Measurements from ENCODE around the gene PACRG.

The PACRG gene

DNA sequence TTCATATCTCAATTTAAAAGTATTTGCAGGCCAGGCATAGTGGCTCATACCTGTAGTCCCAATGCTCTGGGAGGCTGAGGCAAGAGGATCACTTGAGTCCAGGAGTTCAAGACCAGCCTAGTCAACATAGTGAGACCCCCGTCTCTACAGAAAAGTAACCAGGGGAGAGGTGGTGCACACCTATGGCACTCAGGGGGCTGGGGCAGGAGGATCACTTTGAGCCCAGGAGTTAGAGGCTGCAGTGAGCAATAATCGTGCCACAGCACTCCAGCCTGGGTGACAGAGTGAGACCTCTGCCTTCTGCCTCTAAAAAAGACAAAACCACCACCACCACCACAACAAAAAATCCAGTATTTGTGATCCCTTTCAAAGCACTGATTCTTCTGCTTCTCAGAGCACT, 501.3 kb downstream of the PACRG start:
- in situ Hi-C loops (cut with HindIII; ENCODE audit: low sequenced_read_pairs), result no loop called here

GRCh38 chr6:163230901-163231300, 503.1 kb downstream of the PACRG start:
- in situ Hi-C loops (cut with HindIII; ENCODE audit: low sequenced_read_pairs), result no loop called here

DNA sequence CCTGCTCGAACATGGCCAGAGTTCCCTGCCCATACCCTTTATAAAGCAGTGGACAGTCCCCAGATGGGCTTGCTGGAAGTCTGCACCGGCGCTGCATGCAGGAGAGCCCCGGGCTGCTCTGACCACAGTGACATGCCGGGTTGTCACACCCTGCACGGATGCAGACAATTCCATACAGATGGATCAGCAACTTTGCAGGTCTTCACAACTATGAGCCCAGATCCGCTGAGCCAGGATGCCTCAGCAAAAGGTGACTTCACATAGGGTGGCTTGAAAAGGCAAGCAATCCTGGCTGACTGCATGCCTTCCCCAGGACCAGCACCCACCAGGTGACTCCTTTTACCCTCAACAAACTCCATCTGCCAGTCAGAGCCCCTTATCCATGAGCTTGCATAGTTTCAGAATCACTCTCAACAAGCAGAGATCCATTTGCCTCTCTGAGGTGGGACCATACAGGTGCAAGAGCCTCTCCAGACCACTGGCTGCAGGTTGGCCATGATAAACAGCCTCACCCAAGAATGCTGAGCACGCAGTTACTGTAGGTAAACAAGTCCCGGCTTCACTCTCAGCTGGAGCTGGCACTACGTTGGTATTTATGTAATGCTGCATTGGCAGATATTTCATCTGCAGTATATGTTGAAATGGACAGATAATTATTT, 503.7 kb downstream of the PACRG start:
- in situ Hi-C loops (cut with HindIII; ENCODE audit: low sequenced_read_pairs), result no loop called here

DNA sequence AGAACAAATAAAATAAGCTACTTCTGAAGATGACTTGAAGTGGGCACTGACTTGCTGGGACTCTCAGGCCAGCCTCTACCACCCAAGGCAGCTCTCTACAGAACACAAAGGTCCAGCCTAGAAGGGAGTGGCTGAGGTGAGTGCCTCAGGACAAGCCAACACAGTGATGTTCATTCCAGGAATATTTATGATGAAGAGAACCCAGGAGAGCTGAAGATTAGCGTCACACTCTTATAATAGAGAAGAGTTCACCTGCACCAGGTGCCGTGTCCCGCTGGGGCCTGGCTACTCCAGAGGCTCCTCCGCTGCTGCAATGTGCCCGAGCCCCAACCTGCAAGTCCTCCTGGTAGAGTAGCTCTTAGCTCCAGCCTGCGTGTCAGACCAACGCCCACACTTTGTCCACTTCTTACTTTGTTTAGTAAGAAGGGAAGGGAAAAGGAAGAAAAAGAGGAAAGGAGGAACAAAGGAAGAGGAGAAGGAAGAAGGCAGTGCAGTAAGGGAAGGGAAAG, 504.3 kb downstream of the PACRG start:
- in situ Hi-C loops (cut with HindIII; ENCODE audit: low sequenced_read_pairs), result no loop called here

DNA sequence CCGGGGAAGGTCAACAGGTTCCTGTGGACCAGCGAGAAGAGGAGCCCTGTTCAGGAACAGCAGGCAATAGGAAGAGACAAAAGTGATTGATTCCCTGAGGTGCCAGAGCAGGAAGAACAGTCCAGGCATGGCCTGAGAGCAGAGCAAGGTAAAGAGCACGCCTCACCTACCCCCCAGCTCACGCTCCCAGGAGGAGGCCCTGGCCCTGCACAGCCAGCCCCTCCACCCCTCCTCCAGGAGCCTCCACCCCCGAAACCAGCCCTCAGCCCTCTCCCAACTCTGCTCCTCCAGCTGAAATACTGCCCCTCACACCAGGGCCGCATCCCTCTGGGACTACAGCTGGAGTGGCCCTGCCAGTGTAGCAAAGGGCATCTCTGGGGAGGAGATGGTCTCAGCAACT, 504.9 kb downstream of the PACRG start:
- in situ Hi-C loops (cut with HindIII; ENCODE audit: low sequenced_read_pairs), result no loop called here

- in situ Hi-C loops (cut with HindIII; ENCODE audit: low sequenced_read_pairs), result no loop called here
Observed at GRCh38 chr6:163237110-163237509, 509.3 kb downstream of the PACRG start.

GRCh38 chr6:163239572-163240340, 512.0 kb downstream of the PACRG start:
- in situ Hi-C loops (cut with HindIII; ENCODE audit: low sequenced_read_pairs), result no loop called here

DNA sequence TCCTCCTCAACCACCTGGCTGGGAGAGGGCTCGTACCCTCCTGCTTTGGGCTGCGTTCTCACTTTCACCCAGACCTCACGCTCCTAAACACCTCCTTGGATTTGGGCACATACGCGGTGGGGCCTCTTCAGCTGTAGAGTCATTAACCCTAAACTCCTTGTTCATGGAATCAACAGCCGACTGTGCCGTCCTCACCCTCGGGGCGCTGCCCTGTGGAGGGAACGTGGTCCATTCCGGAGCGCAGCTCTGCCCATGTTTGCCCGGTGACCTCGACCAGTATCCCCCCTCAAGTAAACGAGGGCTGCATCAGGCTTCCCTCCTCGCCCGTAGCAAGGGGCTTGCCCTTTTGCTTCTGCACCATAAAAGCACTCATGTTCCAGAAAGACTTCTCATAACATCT, 512.8 kb downstream of the PACRG start:
- in situ Hi-C loops (cut with HindIII; ENCODE audit: low sequenced_read_pairs), result no loop called here

DNA sequence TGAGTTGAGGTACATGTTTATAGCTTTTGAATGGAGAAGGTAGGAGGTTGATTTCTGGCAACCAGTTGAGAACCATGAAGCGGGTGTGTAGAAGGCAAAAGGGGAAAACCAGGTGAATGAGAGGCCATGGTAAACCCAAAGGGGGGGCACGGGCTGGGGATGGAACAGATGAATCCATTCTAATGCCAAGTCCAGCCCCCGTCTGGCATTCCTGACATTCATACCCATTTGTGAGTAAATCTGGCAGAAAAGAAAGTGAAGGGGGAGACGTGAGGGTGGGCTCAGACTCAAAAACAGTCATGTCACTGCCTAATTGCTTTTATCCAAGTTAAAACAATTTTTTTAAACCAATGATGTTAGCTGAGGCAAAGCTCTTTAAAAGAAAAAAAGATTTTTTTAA, 513.9 kb downstream of the PACRG start:
- in situ Hi-C loops (cut with HindIII; ENCODE audit: low sequenced_read_pairs), result no loop called here

DNA sequence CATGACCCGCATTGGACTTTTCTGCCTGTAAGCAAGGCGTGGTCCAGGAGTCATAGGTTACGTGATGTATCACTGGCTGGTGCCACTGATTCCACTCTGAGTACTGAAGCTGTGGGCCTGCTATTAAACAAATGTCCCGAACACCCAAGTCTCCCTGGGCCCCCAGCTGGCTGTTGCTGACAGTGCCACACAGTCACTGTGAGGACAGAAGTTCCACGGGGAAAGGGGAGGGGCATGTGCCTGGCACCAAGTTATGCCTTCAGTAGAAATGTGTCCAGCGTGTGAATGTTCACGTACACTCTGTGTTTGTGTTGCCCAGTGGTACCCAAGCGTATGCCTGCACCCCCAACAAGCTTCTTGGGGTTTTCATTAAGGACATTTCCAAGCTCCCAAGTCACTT, 515.3 kb downstream of the PACRG start:
- in situ Hi-C loops (cut with HindIII; ENCODE audit: low sequenced_read_pairs), result no loop called here

GRCh38 chr6:163243692-163244589, 516.2 kb downstream of the PACRG start:
- in situ Hi-C loops (cut with HindIII; ENCODE audit: low sequenced_read_pairs), result no loop called here

DNA sequence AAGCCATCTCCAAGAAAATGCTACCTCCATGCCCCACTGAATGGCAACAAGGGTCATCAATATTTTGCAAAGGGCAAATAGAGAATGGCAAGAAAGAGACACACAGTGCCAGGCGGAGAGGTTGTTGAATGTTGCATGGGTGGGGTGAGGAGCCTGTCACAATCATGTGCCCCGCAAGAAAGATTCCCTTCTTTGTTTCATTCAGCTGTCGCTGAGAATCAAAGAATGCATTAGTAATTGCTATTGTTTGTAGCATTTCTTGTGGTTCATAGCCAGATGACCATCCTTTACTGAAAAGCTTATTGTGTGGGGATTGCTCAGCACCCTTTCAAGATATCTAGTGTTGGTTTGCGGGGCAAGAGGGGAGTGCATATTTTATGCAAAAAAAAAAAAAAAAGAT, 520.3 kb downstream of the PACRG start:
- in situ Hi-C loops (cut with HindIII; ENCODE audit: low sequenced_read_pairs), result no loop called here

GRCh38 chr6:163249651-163250101, 521.9 kb downstream of the PACRG start:
- in situ Hi-C loops (cut with HindIII; ENCODE audit: low sequenced_read_pairs), result no loop called here

- in situ Hi-C loops (cut with HindIII; ENCODE audit: low sequenced_read_pairs), result no loop called here
Observed at GRCh38 chr6:163250116-163250515, 522.3 kb downstream of the PACRG start.

GRCh38 chr6:163252061-163252591, 524.4 kb downstream of the PACRG start:
- in situ Hi-C loops (cut with HindIII; ENCODE audit: low sequenced_read_pairs), result no loop called here

GRCh38 chr6:163253556-163254213, 525.9 kb downstream of the PACRG start:
- in situ Hi-C loops (cut with HindIII; ENCODE audit: low sequenced_read_pairs), result no loop called here

- in situ Hi-C loops (cut with HindIII; ENCODE audit: low sequenced_read_pairs), result no loop called here
Observed at GRCh38 chr6:163254341-163254835, 526.6 kb downstream of the PACRG start.

DNA sequence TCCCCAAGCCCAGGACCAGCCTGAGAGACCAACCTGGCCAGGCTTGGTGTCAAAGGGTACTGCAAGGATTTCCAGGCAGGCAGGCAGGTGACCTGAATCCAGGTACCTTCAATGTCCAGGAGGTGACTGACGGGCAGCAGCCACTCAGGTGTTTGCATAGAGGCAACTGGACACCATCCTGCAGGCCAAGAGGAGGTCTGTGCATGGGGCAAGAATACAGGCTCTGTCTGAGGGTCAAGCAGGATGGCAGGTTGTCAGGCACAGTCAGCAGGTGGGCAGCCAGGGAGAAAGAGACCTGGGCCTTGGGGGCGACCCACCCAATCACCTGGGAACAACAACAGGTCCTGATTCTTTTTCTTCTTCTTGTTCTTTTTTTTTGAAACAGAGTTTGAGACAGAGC, 527.5 kb downstream of the PACRG start:
- in situ Hi-C loops (cut with HindIII; ENCODE audit: low sequenced_read_pairs), result no loop called here

DNA sequence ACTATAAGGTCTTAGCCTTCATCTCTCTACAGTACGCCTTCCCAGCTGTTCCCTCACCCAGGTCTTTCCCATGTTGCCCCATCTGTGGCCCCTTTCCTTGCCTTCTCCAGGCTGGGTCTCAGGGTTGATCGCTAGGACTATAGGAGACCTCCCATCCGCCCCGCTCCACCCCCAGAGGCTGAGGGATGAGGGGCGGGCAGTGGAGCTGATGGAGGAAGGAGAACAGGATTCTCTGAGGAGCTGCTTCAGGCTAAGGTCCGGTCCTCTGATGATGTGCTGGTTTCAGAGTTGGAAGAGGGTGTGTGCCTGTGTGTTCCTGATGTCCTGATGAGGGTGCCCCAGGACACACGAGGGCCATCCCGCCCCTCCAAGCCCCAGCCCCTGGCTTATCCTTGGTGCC, 531.9 kb downstream of the PACRG start:
- in situ Hi-C loops (cut with HindIII; ENCODE audit: low sequenced_read_pairs), result no loop called here

All from DLD1 (cell line).